ENCODE data around the gene TANC1.

Gene TANC1

GRCh38 chr2:159137511-159138241 is 169.2 kb downstream of the TANC1 start:
- Histone ChIP-seq H3K79me2 (ENCODE audit: insufficient read depth, low read length) (no peaks in the 10 kb centered on the region), H3K4me3 (ENCODE audit: low read depth in 1 of 2, low read length in 2 of 2) (no peak overlapping the region), H3K27ac (ENCODE audit: low read length) (no peak overlapping the region), H2AFZ (ENCODE audit: low read depth, low read length) (no peak overlapping the region), H3K27me3 (ENCODE audit: insufficient read depth, low read length, poor library complexity) (no peaks in the 10 kb centered on the region), H3K36me3 (ENCODE audit: insufficient read depth, low read length) (no peaks in the 10 kb centered on the region), H3K4me2 (ENCODE audit: insufficient read depth, low read length) (no peak overlapping the region), H3K4me1 (ENCODE audit: insufficient read depth, low read length) (no peaks in the 10 kb centered on the region), H3K9me3 (ENCODE audit: insufficient read depth, low read length, severe bottlenecking) (no peaks in the 10 kb centered on the region), H3K9ac (ENCODE audit: low read depth, low read length) (no peak overlapping the region), H4K20me1 (ENCODE audit: insufficient read depth, low read length) (no peaks in the 10 kb centered on the region)
- TF ChIP-seq EZH2 (IDR thresholded peaks at IDR 0.05; ENCODE audit: borderline replicate concordance, low read depth, low read length, severe bottlenecking), result no peak
- TF ChIP-seq, protein P1, sequence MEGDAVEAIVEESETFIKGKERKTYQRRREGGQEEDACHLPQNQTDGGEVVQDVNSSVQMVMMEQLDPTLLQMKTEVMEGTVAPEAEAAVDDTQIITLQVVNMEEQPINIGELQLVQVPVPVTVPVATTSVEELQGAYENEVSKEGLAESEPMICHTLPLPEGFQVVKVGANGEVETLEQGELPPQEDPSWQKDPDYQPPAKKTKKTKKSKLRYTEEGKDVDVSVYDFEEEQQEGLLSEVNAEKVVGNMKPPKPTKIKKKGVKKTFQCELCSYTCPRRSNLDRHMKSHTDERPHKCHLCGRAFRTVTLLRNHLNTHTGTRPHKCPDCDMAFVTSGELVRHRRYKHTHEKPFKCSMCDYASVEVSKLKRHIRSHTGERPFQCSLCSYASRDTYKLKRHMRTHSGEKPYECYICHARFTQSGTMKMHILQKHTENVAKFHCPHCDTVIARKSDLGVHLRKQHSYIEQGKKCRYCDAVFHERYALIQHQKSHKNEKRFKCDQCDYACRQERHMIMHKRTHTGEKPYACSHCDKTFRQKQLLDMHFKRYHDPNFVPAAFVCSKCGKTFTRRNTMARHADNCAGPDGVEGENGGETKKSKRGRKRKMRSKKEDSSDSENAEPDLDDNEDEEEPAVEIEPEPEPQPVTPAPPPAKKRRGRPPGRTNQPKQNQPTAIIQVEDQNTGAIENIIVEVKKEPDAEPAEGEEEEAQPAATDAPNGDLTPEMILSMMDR (IDR thresholded peaks at IDR 0.05; ENCODE audit: borderline replicate concordance, extremely low read depth, low read length, poor library complexity, severe bottlenecking), result no peak
- no peak for ATAC-seq (ENCODE audit: insufficient read depth, low read depth)
- no peak for DNase-seq

GRCh38 chr2:159138642-159139182 is 170.3 kb downstream of the TANC1 start:
- no peak for DNase-seq
- no peaks in the 10 kb centered on the region for H3K4me1 ChIP-seq (ENCODE audit: insufficient read depth, low read length)

GRCh38 chr2:159139216-159139933 is 170.9 kb downstream of the TANC1 start:
- ATAC-seq (ENCODE audit: insufficient read depth, low read depth) (no peak), DNase-seq (no peak)
- H3K4me2 ChIP-seq (ENCODE audit: insufficient read depth, low read length), result no peak overlapping the region
- no peak for TF ChIP-seq EZH2 (IDR thresholded peaks at IDR 0.05; ENCODE audit: borderline replicate concordance, low read depth, low read length, severe bottlenecking)
- TF ChIP-seq, protein P1 (IDR thresholded peaks at IDR 0.05; ENCODE audit: borderline replicate concordance, extremely low read depth, low read length, poor library complexity, severe bottlenecking), result no peak
- no peaks in the 10 kb centered on the region for H3K9me3 ChIP-seq (ENCODE audit: insufficient read depth, low read length, severe bottlenecking)
- H3K27me3 ChIP-seq (ENCODE audit: insufficient read depth, low read length, poor library complexity), result no peaks in the 10 kb centered on the region
- H3K9ac ChIP-seq (ENCODE audit: low read depth, low read length), result no peak overlapping the region
- H3K4me3 ChIP-seq (ENCODE audit: low read depth in 1 of 2, low read length in 2 of 2), result no peak overlapping the region
- H3K27ac ChIP-seq (ENCODE audit: low read length), result no peak overlapping the region
- H3K4me1 ChIP-seq (ENCODE audit: insufficient read depth, low read length), result no peaks in the 10 kb centered on the region
- H4K20me1 ChIP-seq (ENCODE audit: insufficient read depth, low read length), result no peaks in the 10 kb centered on the region
- H3K79me2 ChIP-seq (ENCODE audit: insufficient read depth, low read length), result no peaks in the 10 kb centered on the region
- no peak overlapping the region for H2AFZ ChIP-seq (ENCODE audit: low read depth, low read length)
- H3K36me3 ChIP-seq (ENCODE audit: insufficient read depth, low read length), result no peaks in the 10 kb centered on the region

More at GRCh38 chr2:159138642-159139182, 170.3 kb downstream of the TANC1 start:
- no peak overlapping the region for H3K4me3 ChIP-seq (ENCODE audit: low read depth in 1 of 2, low read length in 2 of 2)
- no peak overlapping the region for H2AFZ ChIP-seq (ENCODE audit: low read depth, low read length)
- no peaks in the 10 kb centered on the region for H3K9me3 ChIP-seq (ENCODE audit: insufficient read depth, low read length, severe bottlenecking)
- H3K27me3 ChIP-seq (ENCODE audit: insufficient read depth, low read length, poor library complexity), result no peaks in the 10 kb centered on the region
- no peak for TF ChIP-seq EZH2 (IDR thresholded peaks at IDR 0.05; ENCODE audit: borderline replicate concordance, low read depth, low read length, severe bottlenecking)
- TF ChIP-seq, protein P1 (IDR thresholded peaks at IDR 0.05; ENCODE audit: borderline replicate concordance, extremely low read depth, low read length, poor library complexity, severe bottlenecking), result no peak
- H4K20me1 ChIP-seq (ENCODE audit: insufficient read depth, low read length), result no peaks in the 10 kb centered on the region
- H3K9ac ChIP-seq (ENCODE audit: low read depth, low read length), result no peak overlapping the region
- no peaks in the 10 kb centered on the region for H3K79me2 ChIP-seq (ENCODE audit: insufficient read depth, low read length)
- no peak overlapping the region for H3K27ac ChIP-seq (ENCODE audit: low read length)
- no peak overlapping the region for H3K4me2 ChIP-seq (ENCODE audit: insufficient read depth, low read length)
- no peak for ATAC-seq (ENCODE audit: insufficient read depth, low read depth)
- H3K36me3 ChIP-seq (ENCODE audit: insufficient read depth, low read length), result no peaks in the 10 kb centered on the region

Data from DND-41 (cell line).